GM18505 (cell line): Measurements from ENCODE around the gene AUTS2.

Source experiments
- ATAC-seq: cut with Tn5 transposase; IDR thresholded peaks from one replicate; pipeline ENCODE4 v1.9.1; 2021; ENCODE audit not compliant: unreplicated experiment
- POLR2A ChIP-seq: IDR thresholded peaks from 4 replicates; pipeline ENCODE4 v1.6.1; 2011; ENCODE audit warnings: borderline replicate concordance; ENCODE audit not compliant: insufficient read depth, insufficient read length; ENCODE audit errors: extremely low read depth

The AUTS2 gene

DNA sequence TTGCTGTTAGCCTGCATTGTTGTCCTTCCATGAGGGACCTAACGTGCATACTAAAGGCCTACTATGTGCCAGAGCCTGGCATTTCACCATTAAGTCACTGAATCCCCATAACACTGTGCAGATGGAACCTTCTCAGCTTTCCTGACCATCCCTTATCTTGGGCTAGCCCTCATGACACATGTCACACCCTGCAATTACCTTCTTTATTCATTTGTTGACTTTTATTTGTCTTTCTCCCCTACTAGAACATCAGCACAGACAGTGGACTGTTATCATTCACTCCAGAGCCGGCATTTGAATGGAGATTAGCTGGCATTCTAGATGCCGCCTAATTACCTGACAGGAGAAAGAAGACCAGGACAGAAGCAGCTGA lies 1062.5 kb downstream of the AUTS2 start:
- no peak for ATAC-seq
- no peak for TF ChIP-seq POLR2A

- no peak for ATAC-seq
- TF ChIP-seq POLR2A, result no peak
These were observed 1065.4 kb downstream of the AUTS2 start for GRCh38 chr7:70663680-70664079.

GRCh38 chr7:70665997-70666396 lies 1067.7 kb downstream of the AUTS2 start:
- no peak for ATAC-seq
- no peak for TF ChIP-seq POLR2A

- TF ChIP-seq POLR2A, result no peak
- ATAC-seq, result no peak
These were observed 1069.1 kb downstream of the AUTS2 start for GRCh38 chr7:70667406-70667805.

GRCh38 chr7:70668606-70669358 lies 1070.5 kb downstream of the AUTS2 start:
- ATAC-seq, result no peak
- TF ChIP-seq POLR2A, result no peak

DNA sequence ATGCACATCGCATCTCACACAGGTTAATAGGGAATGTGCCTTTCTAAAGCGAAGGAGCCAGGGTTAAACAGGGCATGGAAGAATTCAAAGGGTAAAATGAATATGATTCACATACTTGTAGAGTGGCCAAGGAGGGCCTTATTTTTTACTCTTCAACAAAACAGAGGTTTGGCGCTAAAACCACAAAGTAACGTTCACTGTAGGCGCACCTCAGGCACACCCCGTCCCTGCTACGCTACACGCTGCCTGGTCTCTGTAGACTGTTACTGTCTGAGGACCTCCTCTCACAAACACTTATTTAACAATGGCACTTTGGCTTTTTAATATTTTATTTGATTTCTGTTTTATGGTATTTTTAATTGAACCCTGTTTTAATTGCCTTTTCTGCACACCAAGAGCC lies 1071.6 kb downstream of the AUTS2 start:
- no peak for ATAC-seq
- TF ChIP-seq POLR2A, result no peak

GRCh38 chr7:70670288-70670687 lies 1072.0 kb downstream of the AUTS2 start:
- no peak for ATAC-seq

DNA sequence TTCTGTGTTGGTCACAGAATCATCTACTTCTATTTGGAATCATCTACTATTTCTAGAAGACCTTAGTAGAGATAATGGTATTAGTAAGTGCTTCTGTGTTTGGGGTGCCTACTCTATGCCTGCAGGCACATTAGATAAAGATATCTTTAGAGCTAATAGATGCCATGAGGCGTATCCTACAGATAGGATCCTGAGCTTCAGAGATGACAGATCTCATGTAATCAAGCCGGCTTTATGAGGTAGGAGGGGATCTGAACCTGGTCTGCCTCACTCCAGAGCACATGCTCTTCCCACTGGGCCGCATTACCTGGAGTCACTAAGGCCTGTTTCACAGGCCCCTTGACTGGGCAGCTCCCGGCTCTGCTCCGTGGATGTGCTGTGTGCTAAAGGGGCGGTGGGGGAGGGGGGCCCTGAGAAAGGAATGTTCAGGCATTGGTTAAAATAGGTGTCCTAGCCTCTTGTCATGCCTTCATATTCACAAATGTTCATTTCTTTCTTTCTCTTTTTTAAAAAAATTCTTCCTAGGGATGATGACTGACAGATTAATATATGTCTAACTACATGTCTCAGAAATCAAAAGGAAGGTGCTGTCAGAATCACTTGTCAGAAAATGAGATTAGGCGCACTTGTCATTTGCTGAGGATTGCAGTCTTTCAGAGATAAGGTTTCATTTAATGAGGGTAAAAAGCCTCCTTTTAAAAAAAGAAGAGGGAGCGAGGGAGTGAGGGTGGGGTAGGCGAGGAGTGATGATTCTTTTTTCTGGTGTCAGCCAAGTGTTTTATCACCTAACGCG lies 1075.7 kb downstream of the AUTS2 start:
- no peak for TF ChIP-seq POLR2A
- no peak for ATAC-seq

More at GRCh38 chr7:70670288-70670687, 1072.0 kb downstream of the AUTS2 start:
- no peak for TF ChIP-seq POLR2A

- no peak for ATAC-seq
These were observed 1076.3 kb downstream of the AUTS2 start for GRCh38 chr7:70674571-70675010.

DNA sequence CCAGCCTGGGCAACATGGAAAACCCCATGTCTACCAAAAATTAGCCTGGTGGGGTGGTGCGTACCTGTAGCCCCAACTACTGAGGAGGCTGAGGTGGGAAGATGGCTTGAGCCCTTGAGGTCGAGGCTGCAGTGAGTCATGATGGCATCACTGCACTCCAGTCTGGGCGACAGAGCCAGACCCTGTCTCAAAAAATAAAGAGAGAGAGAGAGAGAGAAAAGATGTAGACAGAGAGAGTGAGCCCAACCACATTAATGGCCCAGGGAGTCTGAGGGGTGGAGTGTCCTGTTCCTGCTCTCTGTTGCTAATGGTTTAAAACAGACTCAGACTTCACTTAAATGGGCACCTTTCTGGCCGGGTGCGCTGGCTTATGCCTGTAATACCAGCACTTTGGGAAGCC lies 1078.0 kb downstream of the AUTS2 start:
- TF ChIP-seq POLR2A, result no peak
- ATAC-seq, result no peak

More at GRCh38 chr7:70674571-70675010, 1076.3 kb downstream of the AUTS2 start:
- TF ChIP-seq POLR2A, result no peak

GRCh38 chr7:70678621-70679251 lies 1080.5 kb downstream of the AUTS2 start:
- ATAC-seq, result no peak
- no peak for TF ChIP-seq POLR2A

- TF ChIP-seq POLR2A, result no peak
- ATAC-seq, result no peak
These were observed 1081.4 kb downstream of the AUTS2 start for GRCh38 chr7:70679661-70680060.

DNA sequence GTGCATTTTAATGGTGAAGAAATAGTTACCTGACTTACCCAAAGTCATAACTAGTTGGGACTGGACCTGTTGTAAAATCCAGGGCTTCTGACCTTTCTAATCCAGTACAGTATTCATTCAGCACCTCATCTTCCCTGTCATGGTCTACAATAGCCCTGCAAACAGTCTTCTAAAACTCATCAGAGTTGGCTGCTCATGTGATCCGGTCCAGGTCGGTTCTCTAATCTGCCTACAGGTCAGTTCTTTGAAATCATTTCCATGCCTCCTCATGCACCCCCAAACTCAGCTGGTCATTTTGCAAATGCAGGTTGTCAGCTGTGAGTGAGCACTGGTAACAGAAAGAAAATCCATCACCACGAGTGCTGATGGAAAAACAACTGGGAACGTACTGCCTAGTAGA lies 1082.0 kb downstream of the AUTS2 start:
- ATAC-seq, result no peak
- TF ChIP-seq POLR2A, result no peak
